ENCODE results near the gene FRS2. TPM values are rescaled to one million over a fixed set of nuclear protein-coding genes. Genes with fewer than 3 reads are reported as not detected.

The FRS2 gene
- total RNA-seq, 1 donor from 2014 or later, result 66.8 TPM

DNA sequence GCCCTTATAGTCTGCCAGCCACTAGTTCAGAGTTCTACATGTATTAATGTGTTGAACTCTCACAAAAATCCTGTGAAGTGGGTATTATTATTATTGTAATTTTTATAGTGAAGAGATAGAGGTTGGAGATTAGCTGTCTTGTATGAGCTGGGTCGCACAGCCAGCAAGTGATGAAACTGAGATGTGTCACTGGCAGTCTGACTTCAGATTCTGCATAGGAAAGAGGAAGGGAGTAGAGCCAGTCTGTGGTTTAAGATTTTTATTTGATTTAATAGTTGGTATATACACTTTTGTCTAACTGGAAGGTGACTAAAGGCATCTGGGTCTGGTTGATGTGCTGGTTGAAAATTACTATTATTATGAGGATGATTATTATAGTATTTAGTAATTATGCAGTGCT is 5.8 kb upstream of the FRS2 start:
- DNase-seq (ENCODE audit: low read depth), result no peak

DNA sequence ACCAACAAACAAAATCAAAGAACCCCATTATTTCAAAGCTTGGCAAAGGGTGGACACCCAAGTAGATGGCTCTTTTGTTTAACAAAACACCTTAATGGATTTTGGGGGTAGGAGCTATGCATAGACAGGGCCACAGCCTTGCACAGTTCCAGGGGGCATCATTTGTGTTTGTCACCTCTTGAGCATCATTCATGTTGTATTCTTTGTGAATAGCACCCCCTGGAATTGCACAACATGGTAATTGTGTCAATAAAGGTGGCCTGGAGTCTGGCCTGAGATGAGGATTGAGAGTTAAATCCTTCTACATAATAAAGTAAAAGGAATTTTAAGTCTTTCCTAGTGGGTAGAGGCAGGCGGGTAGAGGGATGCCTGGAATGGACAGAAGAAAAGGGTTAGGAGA is 3.3 kb upstream of the FRS2 start:
- DNase-seq (ENCODE audit: low read depth), result no peak

DNA sequence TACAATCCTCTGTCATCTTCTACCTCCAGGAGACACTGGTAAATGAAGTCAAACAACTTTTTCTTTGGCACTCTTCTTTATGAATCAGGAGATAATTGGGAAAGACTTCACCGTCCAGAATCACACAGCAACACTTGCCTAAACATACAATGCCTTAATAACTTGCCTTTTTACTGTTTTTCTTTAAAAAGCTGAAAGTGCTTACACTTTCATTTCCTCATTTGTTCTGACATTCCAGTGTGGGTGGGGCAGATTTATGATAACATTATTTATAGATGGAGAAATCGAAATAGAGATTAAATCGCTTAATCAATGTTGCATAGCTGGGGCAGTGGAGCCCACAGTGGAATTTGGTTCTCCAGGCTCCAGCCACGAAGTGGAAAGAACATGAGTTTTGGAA is 2.8 kb upstream of the FRS2 start:
- no peak for DNase-seq (ENCODE audit: low read depth)

DNA sequence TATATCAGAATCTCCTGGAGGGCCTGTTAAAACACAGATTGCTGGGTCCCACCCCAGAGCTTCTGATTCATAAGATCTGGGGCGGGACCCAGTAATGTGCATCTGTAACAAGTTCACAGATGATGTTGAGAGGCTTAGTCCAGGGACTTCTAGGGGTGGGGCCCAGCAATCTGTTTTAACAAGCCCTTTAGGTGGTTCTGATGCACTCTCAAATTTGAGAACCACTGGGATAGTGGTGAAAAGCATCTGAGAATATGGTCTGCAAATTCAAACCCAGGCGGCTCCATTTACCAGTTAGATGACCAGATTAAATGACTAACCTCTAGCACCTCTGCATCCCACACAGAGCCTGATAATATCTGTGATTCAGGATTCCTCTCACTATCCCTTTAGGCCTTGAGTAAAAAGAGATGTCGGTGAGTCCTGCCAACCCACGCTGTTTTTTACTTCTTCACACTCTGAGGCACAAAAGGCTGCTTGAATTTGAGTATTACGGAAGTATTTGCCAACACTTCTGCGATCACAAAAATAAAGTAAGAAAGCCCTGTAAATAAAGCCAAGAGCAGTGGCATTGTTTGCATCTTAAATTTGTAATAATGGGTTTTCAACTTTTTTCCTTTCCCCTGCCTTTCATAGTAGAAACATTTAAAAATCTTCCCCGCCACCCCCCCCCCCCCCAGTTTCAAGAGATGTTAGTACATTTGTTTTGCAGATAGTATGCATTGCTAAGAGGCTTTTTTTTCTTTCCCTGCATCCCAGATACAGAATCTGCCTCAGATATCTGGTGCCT is 1.8 kb upstream of the FRS2 start:
- no peak for DNase-seq (ENCODE audit: low read depth)

DNA sequence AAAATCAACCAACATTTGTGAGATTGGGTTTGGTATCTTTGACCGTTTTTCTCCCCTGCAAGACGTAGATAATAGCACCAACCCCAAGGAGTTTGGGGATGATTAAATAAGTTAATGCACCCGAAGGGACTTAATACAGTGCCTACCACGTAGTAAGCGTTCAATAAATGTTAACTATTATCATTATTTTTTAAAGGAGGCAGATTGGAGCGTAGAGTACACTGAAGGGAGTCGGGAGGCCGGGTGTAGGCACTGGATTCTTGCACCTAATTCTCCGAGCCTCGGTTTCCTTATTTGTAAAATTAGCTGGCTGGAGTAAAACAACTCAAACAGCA is 367 bp upstream of the FRS2 start:
- DNase-seq (ENCODE audit: low read depth), result no peak

DNA sequence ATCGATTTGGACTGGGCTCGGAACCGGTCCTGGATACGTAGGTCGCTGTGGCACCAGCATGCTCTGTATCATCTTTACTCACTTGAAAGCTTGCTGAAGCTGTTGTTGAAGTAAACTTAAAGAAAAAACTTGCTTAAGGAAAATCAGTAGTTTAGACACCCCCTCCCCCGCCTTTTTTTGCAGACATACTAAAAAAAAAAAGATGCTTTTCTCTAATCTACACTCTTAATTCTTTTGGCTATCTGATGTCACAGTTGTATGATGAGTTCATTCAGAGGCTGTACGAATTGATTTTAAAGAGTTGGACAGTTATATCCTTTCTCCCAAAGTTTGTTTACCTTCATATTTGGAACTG is 865 bp downstream of the FRS2 start:
- DNase-seq (ENCODE audit: low read depth), result no peak

DNA sequence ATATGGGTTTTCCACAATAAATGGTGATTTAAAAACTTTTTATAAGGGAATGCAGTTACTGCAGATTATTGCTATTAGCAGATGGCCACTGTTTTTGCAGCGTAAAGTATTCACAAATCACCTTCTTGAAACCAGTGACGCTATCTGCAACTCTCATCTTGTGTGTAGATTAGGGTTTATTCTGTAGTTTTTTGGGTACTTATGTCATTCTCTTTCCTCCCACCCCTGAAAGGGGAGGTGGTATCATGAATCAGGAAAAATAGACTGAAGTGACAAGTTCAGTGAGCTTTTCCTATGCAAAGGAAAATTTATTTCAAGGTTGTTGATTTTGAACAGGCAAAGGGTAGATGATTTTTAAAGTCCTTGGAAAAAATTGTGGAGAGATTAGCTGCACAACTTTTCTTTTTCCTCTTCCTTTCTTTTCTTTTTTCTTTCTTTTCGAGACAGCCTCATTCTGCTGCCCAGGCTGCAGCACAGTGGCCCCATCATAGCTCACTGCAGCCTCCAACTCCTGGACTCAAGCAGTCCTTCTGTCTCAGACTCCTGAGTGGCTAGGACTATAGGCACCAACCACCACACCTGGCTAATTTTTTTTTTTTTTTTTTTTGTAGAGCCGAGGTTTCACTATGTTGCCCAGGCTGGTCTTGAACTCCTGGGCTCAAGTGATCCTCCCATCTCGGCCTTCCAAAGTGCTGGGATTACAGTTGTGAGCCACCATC is 1.6 kb downstream of the FRS2 start:
- no peak for DNase-seq (ENCODE audit: low read depth)

DNA sequence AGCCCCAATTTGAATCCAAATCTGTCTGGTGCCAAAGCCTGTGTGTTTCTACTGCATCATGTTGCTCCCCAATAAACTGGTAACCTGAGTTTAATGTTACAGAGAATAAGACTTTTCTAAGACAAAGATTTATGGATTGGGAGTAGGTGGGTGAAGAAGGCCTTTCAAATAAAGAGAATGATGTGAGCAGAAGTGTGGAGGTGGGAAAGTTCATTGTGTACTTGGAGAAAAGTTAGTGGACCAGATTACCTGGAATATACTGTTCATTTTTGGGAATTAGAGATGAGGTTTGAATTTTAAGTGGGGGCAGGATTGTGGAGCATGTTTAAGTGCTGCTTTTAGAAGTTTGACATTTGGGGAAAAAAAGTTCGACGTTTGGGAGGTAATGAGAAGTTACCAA is 3.1 kb downstream of the FRS2 start:
- no peak for DNase-seq (ENCODE audit: low read depth)

DNA sequence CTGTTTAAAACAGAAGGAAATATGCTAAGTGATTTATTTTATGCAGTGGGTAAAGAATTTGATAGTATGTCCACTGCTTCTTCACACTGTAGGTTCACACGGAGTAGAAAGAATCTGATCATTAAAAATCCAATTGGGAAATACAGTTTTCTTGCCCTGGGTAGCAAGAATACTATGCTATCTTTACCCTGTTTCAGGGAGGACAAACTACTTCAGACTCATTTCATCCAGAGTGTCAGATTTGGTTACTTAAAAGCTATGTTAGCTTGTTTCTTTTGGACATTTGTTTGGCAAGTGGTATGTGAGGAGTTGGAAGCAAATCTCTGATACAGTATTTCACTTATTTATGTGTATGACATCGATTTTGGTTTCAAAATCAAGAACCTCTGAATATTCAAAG is 4.3 kb downstream of the FRS2 start:
- DNase-seq (ENCODE audit: low read depth), result no peak

DNA sequence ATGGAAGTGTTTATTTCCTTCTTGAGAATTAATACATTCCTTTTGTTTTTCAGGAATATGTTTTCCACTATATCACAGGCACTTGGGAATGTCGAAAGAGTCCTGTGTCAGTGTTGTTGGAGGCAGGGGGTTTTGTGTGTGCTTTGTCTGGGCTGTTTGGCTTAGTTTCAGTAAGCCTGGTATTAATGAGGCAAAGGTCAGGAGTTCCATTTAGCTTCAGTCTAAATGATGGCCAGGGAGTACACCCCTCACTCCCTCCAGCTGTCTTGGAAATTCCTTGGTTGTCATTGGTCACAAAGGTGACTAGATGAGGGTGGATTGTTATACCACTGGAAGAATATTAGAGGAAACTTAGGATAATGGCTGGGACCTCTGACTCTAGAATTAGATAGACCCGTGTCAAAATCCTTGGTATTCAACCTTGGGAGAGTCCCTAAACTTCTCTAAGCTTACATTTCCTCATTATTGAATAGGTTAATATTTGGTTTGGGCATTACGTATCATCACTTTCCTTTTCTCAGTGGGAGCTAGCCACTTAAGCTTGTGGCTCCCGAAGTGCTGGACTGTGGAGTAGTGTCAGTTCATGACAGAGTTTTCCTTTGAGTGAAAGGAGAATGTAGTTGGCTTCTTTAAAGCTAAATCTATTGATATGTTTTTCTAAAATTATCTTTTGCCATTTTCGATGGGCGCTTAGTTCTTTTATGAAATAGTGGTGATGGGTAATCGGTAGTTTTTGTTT is 5.2 kb downstream of the FRS2 start:
- peak; percentile 41 for DNase-seq (ENCODE audit: low read depth)

DNA sequence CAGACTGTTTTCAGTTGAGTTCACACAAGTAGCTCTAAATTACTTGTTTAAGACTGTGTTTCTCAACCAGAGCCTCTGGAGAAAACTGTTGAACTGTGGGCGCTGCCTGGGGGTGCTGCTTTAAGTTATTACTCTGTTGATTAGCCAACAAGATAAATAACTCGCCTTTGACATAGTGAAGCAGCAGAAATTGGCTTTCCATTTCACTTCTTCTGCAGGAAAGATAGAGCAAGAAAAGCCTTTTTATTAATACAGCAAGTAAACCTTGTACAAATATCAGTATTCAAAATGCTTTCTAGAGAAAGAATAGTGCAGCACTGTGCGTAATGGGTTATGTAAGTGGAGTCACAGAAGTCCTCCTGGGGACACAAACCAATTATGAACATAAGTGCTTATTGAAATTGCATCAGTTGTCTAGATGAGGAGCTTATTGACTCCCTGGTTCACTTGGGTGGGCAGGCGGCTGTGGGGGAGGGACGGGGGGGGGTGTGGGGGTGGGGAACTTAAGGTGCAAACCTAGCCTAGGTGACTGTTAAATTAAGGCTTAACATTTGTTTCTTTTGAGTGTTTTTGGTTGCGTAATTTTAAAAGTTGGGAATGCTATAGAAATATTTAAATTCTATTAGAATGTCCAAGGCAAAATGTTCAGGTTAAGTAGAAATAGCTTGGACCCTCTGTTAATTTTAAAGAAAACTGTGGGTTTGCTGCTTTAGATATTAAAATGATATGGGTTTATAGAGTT is 6.3 kb downstream of the FRS2 start:
- no peak for DNase-seq (ENCODE audit: low read depth)

DNA sequence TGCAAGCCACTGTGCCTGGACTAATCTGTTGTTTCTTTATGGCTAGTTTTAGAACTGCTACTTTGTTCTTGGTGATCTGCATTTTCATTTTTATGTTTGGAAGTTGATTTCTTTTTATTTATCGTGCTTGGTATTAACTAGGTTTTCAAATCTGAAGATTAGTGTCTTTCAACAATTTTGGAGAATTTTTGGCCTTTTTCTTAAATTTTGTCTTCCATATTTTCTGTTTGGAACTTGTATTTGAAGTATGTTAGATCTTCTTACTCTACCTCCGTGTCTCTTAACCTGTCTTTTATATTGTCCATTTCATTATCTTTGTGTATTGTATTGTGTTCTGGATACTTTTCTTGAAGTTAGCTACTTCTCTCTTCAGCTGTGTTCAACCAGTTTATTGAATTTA is 9.5 kb downstream of the FRS2 start:
- no peak for DNase-seq (ENCODE audit: low read depth)

DNA sequence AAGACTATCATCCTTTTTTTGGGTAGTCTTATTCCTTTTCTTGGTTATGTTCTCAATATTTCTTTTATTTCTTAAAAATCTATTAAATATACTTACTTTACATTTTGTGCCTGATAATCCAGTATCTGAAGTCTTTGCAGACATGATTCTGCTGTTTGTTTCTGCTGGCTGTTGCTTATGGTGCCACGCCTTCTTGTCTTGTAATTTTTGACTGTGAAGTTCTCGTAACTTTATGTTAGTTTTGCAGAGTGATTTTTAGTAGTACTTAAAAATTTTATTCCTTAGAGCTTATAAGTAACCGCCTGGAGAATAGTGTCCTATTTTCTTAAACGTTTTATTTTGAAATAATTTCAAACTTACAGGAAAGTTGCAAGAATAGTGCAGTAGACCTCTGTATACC is 10.5 kb downstream of the FRS2 start:
- no peak for DNase-seq (ENCODE audit: low read depth)

DNA sequence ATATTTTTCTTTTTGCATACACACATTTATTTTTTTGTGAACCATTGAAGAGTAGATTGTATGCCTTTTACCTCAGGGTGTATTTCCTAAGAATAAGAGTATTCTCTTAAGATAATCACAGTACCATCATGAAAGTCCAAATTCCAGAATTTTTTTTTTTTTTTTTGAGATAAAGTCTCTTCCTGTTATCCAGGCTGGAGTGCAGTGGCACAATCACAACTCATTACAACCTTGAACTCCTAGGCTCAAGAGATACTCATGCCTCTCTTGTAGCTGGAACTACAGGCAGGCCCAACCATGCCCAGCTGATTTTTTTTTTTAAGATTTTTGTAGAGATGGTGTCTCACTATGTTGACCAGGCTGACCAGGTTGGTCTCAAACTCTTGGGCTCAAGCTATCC is 10.9 kb downstream of the FRS2 start:
- no peak for DNase-seq (ENCODE audit: low read depth)

DNA sequence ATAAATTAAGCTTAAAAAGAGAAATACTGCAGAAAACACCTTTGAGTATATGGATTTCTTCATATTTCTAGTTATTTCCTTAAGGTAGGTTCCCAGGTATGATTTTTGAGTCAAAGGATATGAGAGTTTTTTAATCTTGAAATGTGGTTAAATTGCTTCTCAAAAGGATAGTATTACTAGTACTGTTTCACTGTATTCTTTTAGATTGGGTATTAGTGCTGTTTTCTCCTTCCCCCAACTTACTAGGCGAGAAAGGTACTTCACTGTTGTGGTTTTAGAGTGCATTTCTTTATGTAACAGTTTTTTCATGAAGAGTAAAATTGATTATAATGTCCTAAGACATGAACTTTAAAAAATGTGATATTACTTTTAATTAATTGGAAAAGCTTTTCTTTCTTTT is 13.5 kb downstream of the FRS2 start:
- no peak for DNase-seq (ENCODE audit: low read depth)

DNA sequence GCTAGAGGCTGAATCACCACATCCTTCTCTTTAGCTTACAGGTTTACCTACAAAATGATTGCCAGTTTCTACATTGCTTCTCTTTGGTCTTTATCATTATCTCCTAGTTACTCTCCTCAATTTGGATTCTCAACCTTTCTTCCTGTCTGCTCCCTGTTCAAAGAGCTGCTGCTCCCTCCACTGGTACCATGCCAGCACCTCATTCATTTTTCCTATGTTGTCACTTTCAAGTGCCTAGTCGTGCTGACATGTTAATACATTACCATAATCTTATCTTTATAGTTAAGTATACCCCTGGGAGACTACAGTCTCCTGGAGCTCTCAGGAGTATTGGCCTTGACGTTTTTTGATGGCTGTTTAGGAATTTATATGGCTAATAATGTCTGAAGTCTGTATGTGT is 14.2 kb downstream of the FRS2 start:
- DNase-seq (ENCODE audit: low read depth), result no peak

DNA sequence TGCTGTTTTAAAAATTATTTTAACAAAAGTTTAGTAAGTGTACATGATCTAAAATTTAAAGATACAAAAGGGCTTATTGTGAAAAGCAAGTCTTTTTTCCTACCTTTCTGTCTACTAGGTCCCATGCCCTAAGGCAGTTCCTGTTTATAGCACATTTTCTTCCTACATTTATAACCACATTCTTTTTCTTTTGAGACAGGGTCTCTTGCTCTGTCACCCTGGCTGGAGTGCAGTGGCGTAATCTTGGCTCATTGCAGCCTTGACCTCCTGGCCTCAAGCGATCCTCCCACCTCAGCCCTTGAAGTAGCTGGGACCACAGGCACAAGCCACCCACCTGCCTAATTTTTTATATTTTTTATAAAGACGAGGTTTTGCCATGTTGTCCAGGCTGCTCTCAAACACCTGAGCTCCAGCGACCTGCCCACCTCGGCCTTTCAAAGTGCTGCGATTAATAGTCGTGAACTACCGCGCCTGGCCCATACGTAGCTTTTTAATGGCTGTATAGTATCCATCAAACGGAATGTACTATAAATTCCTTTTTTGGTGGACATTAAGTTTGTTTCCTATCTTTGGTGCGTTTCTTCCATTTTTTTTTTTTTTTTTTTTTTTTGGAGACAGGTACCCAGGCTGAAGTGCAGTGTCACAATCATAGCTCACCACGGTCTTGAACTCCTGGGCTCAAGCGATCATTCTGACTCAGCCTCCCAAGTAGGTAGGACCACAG is 20.9 kb downstream of the FRS2 start:
- no peak for DNase-seq (ENCODE audit: low read depth)

DNA sequence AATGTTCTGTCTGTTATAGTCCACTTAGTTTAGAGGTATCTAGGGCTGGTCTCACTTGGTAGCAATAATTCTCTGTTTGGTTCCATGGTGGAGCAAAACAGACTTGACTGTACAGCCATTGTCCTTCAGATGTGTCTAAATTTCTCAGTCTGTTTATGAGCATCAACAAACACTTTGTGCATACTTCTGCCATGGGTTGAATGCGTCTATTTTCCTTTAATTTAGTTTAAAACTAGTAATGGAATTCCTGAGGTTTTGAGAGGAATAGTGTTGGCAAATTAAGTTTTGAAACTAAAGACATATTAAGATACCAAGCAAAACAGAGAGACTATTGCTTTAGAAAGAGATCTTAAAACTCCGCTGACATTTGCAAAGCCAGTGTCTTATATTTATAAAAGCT is 22.6 kb downstream of the FRS2 start:
- DNase-seq (ENCODE audit: low read depth), result no peak

DNA sequence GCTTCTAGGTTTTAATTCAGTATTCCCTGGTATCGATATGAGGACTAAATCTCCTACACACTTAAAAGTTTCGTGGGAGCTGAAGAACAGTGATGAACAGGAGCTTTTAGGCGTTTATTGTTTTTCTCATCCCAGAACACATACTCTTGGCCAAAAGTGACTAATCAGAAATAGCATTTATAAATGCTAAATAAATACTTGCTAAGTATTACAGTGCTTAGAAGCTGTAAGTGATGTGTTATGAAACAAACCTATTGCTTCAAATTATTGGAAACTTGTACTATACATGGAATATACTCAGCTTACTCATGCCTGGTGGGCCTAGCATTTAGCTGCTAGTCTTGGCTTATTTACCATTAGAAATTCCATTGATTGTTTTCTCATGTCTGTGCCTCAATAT is 24.9 kb downstream of the FRS2 start:
- DNase-seq (ENCODE audit: low read depth), result no peak

DNA sequence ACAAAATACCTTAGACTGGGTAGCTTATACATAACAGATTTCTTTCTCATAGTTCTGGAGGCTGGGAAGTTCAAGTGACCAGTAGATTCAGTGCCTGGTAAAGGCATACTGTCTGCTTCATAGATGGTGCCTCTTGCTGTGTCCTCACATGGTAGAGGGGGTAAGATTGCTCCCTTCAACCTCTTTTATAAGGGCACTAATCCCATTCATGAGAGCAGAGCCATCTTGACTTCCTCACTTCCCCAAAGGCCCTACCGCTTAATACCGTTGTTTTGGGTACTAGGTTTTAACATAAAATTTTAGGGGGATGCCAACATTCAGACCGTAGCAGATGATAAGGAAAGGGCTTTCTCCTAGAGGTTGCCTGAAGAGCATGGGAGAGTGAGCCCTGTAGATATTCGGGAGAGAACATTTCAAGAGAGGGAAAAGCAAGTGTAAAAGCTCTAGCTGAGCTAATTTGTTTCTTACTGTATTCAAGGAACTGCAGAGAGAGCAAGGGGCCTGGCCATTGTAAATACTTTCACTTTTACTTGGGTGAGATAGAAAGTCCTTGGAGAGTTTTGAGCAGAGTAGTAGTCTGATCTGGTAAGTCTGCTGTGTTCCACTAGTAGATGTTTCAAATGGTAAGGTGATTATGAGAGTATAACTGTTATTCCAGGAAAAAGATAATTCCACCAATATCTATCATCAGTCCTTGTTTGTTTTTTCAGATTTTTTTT is 27.3 kb downstream of the FRS2 start:
- DNase-seq (ENCODE audit: low read depth), result peak; percentile 21

DNA sequence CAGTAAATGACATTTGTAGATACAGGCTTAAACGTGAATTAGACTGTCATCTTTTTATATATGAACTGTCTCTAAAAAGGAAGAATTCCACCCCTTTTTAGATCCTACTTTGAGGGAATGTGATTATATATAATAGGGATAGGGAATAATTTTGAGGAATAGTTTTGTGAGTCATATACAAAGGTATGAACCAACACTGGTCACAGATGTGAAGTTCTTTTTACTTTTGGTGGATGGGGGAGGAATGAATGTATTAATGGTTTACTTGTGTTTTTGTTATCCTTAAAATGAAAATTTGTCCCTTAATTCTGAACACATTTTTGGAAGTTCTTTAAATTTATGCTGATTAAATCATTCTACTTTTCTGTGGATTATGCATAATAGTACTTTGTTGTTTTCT is 30.4 kb downstream of the FRS2 start:
- DNase-seq (ENCODE audit: low read depth), result no peak

All from myocyte (in vitro differentiated cells).